ENCODE measurements around the gene CLEC18B. TPM values are rescaled to one million over a fixed set of nuclear protein-coding genes. Genes with fewer than 3 reads are reported as not detected.

Gene CLEC18B
- 0.07 to 0.38 TPM (median 0.35 TPM) in 5 replicates for total RNA-seq (2022; extraction: Qiagen RNA extraction)

GRCh38 chr16:74420612-74421481 lies at the start of gene CLEC18B:
CLEC18B (minus strand) TSS chr16:74421478; CDS start chr16:74421270, 208 bp downstream.

Other genes with a start within 250 kb of the CLEC18B start
- 132 to 188 TPM (median 139 TPM) in 5 replicates for gene PSMD7, start 124.7 kb downstream of the CLEC18B start, total RNA-seq (2022; extraction: Qiagen RNA extraction)
- 0.46 to 0.69 TPM in 2 of 5 replicates, not detected in the others for gene NPIPB15, start 45.2 kb downstream of the CLEC18B start, total RNA-seq (2022; extraction: Qiagen RNA extraction)
- gene GLG1, start 185.6 kb upstream of the CLEC18B start, total RNA-seq (2022; extraction: Qiagen RNA extraction): 42.6 to 51.4 TPM (median 49.4 TPM) in 5 replicates
- gene RFWD3, start 245.4 kb upstream of the CLEC18B start, total RNA-seq (2022; extraction: Qiagen RNA extraction): 32.6 to 42.5 TPM (median 35.6 TPM) in 5 replicates